GM23248 (cell line): ENCODE data around the gene SRGAP2C.
"Not testable (repeated sequence)": the region's sequence is repeated elsewhere in the genome, so short reads cannot be mapped to it uniquely, and the experiment has no call there.

Source experiments
- EZH2 ChIP-seq: fragments of 200-600 bp; sonication (generic); IDR thresholded peaks from 2 replicates; pipeline ENCODE4 v1.6.1; 2018; ENCODE audit warnings: antibody characterized with exemption, mild to moderate bottlenecking; ENCODE audit not compliant: insufficient read depth, poor library complexity, severe bottlenecking
- EZH2phosphoT487 ChIP-seq: fragments of 200-600 bp; sonication (generic); IDR thresholded peaks from 2 replicates; pipeline ENCODE4 v1.6.1; 2018; ENCODE audit warnings: antibody characterized with exemption, moderate library complexity, mild to moderate bottlenecking, low read depth; ENCODE audit not compliant: insufficient read depth

DNA sequence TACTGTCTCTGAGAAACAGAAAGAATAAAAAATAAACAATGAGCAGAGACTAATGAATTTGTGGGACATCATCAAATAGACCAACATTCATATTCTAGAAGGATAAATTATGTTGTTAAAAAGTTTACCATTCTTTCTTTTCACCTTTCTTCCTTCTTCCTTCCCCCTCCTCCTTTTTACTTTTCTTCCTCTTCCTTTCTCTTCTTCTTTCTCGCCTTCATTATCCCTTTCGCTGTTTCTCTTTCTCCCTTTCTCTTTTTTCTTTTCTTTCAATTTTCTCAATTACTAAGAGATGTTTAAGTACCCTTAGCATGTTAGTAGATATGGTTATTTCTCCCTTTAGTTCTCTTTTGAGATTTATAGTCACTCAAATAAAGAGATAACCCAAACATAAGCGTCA lies 207.4 kb downstream of the SRGAP2C start:
- not testable (repeated sequence) for TF ChIP-seq EZH2, EZH2phosphoT487
